ENCODE data around the gene NTRK3.

NTRK3 gene

GRCh38 chr15:87929841-87930240 lies 326.7 kb downstream of the NTRK3 start:
- no peak for DNase-seq

- no peak for DNase-seq
These were observed 332.1 kb downstream of the NTRK3 start for GRCh38 chr15:87924433-87924832.

- no peak for DNase-seq
These were observed 337.5 kb downstream of the NTRK3 start for GRCh38 chr15:87919064-87919463.

- no peak for DNase-seq
These were observed 339.1 kb downstream of the NTRK3 start for GRCh38 chr15:87917480-87917879.

GRCh38 chr15:87916208-87916607 lies 340.3 kb downstream of the NTRK3 start:
- DNase-seq: no peak

GRCh38 chr15:87910301-87910700 lies 346.2 kb downstream of the NTRK3 start:
- DNase-seq: no peak

GRCh38 chr15:87907676-87908446 lies 348.7 kb downstream of the NTRK3 start:
- DNase-seq: no peak

GRCh38 chr15:87906444-87906843 lies 350.1 kb downstream of the NTRK3 start:
- DNase-seq: no peak

GRCh38 chr15:87902772-87903426 lies 353.6 kb downstream of the NTRK3 start:
- no peak for DNase-seq

GRCh38 chr15:87901926-87902690 lies 354.4 kb downstream of the NTRK3 start:
- DNase-seq: no peak

GRCh38 chr15:87901008-87901407 lies 355.5 kb downstream of the NTRK3 start:
- no peak for DNase-seq

GRCh38 chr15:87896936-87897335 lies 359.6 kb downstream of the NTRK3 start:
- DNase-seq: no peak

GRCh38 chr15:87887177-87887576 lies 369.4 kb downstream of the NTRK3 start:
- no peak for DNase-seq

- no peak for DNase-seq
These were observed 375.5 kb downstream of the NTRK3 start for GRCh38 chr15:87881026-87881425.

- no peak for DNase-seq
These were observed 378.6 kb downstream of the NTRK3 start for GRCh38 chr15:87877822-87878542.

- DNase-seq: peak; percentile 52
These were observed 379.3 kb downstream of the NTRK3 start for GRCh38 chr15:87877114-87877810.

- no peak for DNase-seq
These were observed 381.4 kb downstream of the NTRK3 start for GRCh38 chr15:87874896-87875711.

- no peak for DNase-seq
These were observed 383.0 kb downstream of the NTRK3 start for GRCh38 chr15:87873516-87873915.

GRCh38 chr15:87871731-87872320 lies 384.7 kb downstream of the NTRK3 start:
- no peak for DNase-seq

- DNase-seq: no peak
These were observed 385.3 kb downstream of the NTRK3 start for GRCh38 chr15:87871258-87871681.

GRCh38 chr15:87866961-87867360 lies 389.6 kb downstream of the NTRK3 start:
- no peak for DNase-seq
